ENCODE data around the gene FIS1.

DNA sequence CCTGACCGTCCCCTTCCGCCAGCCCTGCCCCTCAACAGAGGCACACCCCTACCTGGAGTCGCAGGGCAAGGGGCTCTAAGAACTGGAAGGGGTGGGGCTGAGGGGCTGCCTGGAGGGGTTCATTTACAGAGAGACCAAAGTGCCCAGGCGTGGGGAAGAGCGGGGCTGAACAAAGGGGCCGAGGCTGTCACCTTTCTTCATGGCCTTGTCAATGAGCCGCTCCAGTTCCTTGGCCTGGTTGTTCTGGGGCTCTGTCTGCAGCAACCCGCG lies 5.0 kb downstream of the FIS1 start:
- TF ChIP-seq, protein P1, sequence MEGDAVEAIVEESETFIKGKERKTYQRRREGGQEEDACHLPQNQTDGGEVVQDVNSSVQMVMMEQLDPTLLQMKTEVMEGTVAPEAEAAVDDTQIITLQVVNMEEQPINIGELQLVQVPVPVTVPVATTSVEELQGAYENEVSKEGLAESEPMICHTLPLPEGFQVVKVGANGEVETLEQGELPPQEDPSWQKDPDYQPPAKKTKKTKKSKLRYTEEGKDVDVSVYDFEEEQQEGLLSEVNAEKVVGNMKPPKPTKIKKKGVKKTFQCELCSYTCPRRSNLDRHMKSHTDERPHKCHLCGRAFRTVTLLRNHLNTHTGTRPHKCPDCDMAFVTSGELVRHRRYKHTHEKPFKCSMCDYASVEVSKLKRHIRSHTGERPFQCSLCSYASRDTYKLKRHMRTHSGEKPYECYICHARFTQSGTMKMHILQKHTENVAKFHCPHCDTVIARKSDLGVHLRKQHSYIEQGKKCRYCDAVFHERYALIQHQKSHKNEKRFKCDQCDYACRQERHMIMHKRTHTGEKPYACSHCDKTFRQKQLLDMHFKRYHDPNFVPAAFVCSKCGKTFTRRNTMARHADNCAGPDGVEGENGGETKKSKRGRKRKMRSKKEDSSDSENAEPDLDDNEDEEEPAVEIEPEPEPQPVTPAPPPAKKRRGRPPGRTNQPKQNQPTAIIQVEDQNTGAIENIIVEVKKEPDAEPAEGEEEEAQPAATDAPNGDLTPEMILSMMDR (conservative IDR thresholded peaks at IDR 0.05; ENCODE audit: low read depth in 2 of 2), result no peak
- TF ChIP-seq, protein P2, sequence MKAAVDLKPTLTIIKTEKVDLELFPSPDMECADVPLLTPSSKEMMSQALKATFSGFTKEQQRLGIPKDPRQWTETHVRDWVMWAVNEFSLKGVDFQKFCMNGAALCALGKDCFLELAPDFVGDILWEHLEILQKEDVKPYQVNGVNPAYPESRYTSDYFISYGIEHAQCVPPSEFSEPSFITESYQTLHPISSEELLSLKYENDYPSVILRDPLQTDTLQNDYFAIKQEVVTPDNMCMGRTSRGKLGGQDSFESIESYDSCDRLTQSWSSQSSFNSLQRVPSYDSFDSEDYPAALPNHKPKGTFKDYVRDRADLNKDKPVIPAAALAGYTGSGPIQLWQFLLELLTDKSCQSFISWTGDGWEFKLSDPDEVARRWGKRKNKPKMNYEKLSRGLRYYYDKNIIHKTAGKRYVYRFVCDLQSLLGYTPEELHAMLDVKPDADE (IDR thresholded peaks at IDR 0.05), result no peak
- TF ChIP-seq, protein P3, sequence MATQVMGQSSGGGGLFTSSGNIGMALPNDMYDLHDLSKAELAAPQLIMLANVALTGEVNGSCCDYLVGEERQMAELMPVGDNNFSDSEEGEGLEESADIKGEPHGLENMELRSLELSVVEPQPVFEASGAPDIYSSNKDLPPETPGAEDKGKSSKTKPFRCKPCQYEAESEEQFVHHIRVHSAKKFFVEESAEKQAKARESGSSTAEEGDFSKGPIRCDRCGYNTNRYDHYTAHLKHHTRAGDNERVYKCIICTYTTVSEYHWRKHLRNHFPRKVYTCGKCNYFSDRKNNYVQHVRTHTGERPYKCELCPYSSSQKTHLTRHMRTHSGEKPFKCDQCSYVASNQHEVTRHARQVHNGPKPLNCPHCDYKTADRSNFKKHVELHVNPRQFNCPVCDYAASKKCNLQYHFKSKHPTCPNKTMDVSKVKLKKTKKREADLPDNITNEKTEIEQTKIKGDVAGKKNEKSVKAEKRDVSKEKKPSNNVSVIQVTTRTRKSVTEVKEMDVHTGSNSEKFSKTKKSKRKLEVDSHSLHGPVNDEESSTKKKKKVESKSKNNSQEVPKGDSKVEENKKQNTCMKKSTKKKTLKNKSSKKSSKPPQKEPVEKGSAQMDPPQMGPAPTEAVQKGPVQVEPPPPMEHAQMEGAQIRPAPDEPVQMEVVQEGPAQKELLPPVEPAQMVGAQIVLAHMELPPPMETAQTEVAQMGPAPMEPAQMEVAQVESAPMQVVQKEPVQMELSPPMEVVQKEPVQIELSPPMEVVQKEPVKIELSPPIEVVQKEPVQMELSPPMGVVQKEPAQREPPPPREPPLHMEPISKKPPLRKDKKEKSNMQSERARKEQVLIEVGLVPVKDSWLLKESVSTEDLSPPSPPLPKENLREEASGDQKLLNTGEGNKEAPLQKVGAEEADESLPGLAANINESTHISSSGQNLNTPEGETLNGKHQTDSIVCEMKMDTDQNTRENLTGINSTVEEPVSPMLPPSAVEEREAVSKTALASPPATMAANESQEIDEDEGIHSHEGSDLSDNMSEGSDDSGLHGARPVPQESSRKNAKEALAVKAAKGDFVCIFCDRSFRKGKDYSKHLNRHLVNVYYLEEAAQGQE (IDR thresholded peaks at IDR 0.05; ENCODE audit: unreplicated experiment), result no peak
- TF ChIP-seq EZH2 (IDR thresholded peaks at IDR 0.05; ENCODE audit: low read depth, unreplicated experiment), result no peak
- TF ChIP-seq POLR2AphosphoS5 (IDR thresholded peaks at IDR 0.05; ENCODE audit: low read depth), result no peak
- TF ChIP-seq EZH2phosphoT487 (IDR thresholded peaks at IDR 0.05; ENCODE audit: unreplicated experiment), result no peak
